HFF-Myc (cell line): ENCODE data around the gene MPHOSPH9.

Experiments
- DNase-seq: peaks from one replicate; pipeline ENCODE4 v3.0.0-alpha.2; 2011; ENCODE audit warnings: low read depth; ENCODE audit errors: extremely low read depth
- H3K4me3 ChIP-seq: replicated peaks from 2 replicates; pipeline ENCODE4 v1.5.1; 2011; ENCODE audit warnings: low read depth, mild to moderate bottlenecking, control low read depth, low read length
- TF ChIP-seq, protein P1 (sequence below): IDR thresholded peaks from 2 replicates; pipeline ENCODE4 v1.5.1; 2012; ENCODE audit warnings: mild to moderate bottlenecking, low read depth, low read length, control low read depth; ENCODE audit errors: missing control alignments

The MPHOSPH9 gene

DNA sequence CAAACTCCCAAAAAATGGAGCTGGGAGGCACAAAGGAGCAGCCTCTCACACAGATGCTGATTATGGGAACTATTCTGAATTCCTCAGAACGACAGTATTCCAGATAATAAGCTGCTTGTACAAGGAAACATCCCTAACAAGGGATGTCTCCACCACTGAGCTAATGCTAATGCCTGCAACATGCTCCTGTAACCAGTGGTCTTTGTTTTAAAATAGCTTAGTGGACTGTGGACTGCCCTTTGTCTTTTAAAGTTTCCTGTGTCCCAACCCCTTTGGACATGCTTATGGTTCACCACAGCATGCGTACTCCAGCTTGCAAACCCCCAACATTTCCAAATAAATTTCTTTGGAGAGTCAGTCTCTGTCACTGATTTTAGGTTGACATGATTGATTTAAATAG is 65.6 kb downstream of the MPHOSPH9 start:
- no peak for DNase-seq
- no peak overlapping the region for H3K4me3 ChIP-seq
- TF ChIP-seq, protein P1, sequence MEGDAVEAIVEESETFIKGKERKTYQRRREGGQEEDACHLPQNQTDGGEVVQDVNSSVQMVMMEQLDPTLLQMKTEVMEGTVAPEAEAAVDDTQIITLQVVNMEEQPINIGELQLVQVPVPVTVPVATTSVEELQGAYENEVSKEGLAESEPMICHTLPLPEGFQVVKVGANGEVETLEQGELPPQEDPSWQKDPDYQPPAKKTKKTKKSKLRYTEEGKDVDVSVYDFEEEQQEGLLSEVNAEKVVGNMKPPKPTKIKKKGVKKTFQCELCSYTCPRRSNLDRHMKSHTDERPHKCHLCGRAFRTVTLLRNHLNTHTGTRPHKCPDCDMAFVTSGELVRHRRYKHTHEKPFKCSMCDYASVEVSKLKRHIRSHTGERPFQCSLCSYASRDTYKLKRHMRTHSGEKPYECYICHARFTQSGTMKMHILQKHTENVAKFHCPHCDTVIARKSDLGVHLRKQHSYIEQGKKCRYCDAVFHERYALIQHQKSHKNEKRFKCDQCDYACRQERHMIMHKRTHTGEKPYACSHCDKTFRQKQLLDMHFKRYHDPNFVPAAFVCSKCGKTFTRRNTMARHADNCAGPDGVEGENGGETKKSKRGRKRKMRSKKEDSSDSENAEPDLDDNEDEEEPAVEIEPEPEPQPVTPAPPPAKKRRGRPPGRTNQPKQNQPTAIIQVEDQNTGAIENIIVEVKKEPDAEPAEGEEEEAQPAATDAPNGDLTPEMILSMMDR, result no peak

GRCh38 chr12:123165537-123165936 is 67.4 kb downstream of the MPHOSPH9 start:
- TF ChIP-seq, protein P1, result no peak
- H3K4me3 ChIP-seq, result no peak overlapping the region
- DNase-seq, result no peak

DNA sequence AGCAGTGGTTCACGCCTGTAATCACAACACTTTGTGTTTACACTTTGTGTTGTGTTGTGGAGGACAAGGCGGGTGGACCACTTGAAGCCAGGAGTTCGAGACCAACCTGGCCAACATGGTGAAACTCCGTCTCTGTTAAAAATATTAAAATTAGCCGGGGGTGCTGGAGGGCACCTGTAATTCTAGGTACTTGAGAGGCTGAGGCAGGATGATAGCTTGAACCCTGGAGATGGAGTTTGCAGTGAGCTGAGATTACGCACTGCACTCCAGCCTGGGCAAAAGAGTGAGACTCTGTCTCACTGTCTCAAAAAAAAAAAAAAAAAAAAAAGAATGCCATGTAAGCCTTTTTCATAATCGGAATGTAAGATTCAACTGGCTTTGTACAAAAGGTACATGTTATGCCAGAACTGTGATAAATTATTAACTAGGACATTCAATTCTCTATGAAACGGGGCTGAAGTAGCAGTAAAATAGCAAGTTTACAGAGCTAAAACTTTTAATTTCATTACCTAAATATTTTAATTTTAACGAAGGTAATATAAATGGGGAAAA is 68.2 kb downstream of the MPHOSPH9 start:
- no peak for DNase-seq
- TF ChIP-seq, protein P1, result no peak
- H3K4me3 ChIP-seq, result no peak overlapping the region

DNA sequence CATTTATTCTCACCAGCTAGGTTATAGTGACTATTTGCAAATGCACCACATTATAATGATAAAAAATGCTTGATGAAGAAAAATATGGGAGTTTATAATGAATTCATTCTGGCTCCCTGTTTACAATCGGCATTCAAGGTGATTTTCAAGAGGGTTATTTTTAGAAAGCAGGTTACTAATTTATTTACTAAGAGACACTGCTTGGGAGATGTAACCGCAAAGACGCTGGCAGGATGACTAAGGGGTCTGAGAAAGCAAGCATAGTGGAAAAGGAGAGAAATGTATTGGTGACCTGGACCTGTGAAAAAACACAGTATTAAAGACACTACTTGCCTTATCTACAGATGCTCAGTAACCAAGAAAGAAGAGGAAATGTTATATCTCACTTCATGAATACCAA is 68.7 kb downstream of the MPHOSPH9 start:
- H3K4me3 ChIP-seq, result no peak overlapping the region
- DNase-seq, result no peak
- TF ChIP-seq, protein P1, result no peak

GRCh38 chr12:123163227-123163626 is 69.7 kb downstream of the MPHOSPH9 start:
- H3K4me3 ChIP-seq, result no peak overlapping the region
- DNase-seq, result no peak
- TF ChIP-seq, protein P1, result no peak

- no peak overlapping the region for H3K4me3 ChIP-seq
- no peak for DNase-seq
- TF ChIP-seq, protein P1, result no peak
Measured at GRCh38 chr12:123160801-123161487, 72.0 kb downstream of the MPHOSPH9 start.
